Bronchial epithelial cell (primary cell): ENCODE measurements around the gene TMEM107. TPM values are rescaled to one million over a fixed set of nuclear protein-coding genes. Genes with fewer than 3 reads are reported as not detected.

ENCODE experiments used
- DNase-seq: peaks from one replicate; pipeline ENCODE4 v3.0.0-alpha.2; 2010; ENCODE audit warnings: low read depth
- FAIRE-seq: peaks from 2 replicates; lab custom pipeline; 2011; peaks lifted over from hg19 to GRCh38; lab: Jason Lieb, UNC
- H3K27me3 ChIP-seq: 2 replicates; pipeline ENCODE4 v1.5.1; 2011; ENCODE audit warnings: low read length; ENCODE audit not compliant: control insufficient read depth, insufficient read depth
- H3K36me3 ChIP-seq: 2 replicates; pipeline ENCODE4 v1.5.1; 2011; ENCODE audit warnings: low read length; ENCODE audit not compliant: control insufficient read depth, insufficient read depth
- H3K4me3 ChIP-seq: 2 replicates; pipeline ENCODE4 v1.5.1; 2011; ENCODE audit warnings: mild to moderate bottlenecking, low read depth, low read length, control low read depth
- total RNA-seq: library from RNA; depleted of rRNA; stranded (reverse); fragments of >200 nt; gene quantifications from 2 replicates; pipeline ENCODE4 v1.2.1, GENCODE V29; 2014
- TF ChIP-seq, protein P1 (sequence below): IDR thresholded peaks from 2 replicates; pipeline ENCODE4 v1.5.1; 2011; ENCODE audit warnings: mild to moderate bottlenecking, moderate library complexity, low read length, control low read depth, inconsistent platforms; ENCODE audit not compliant: insufficient read depth, severe bottlenecking

TMEM107 gene
- 20.2 and 24.2 TPM in 2 replicates for total RNA-seq

DNA sequence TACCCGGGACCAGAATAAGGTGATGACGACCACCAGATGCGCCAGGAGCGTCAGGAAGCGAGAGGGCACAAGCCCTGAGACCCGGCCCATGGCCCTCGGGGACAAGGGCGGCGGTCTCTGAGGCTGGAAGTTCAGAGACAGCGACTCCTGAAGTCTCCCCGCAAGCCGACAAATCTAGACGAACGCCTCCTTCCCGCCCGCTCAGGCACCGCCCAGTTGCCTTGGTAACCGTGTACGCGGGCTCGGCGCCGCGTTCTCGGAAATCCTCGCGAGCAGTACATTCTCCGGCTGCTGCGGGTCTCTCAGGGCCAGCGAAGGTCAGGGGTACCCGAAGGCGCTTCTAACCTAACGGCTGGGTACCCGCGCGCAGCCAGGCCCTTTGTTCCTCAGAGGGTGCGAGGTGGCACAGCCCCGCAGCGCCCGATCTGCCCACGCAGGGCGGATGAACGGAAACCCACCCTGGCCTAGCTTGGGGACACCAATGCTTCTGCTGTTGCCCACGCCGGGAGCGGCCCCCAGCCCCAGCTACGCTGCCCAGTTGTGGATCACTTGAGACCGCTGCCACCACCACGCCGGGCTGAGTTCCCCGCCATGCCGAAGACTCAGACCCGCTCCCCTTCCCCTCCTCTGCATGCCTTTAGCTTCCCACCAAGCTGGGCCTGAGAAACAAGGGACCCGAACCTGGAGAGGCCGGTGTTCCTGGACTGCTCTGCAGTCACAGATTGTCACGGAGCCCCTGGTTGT, at the start of gene TMEM107:
Gene TMEM107 (minus strand): TSS at position 184 of the 744 bp plus-strand sequence. CDS start 94 bp downstream, at position 90.
- no peaks in the 10 kb centered on the region for H3K36me3 ChIP-seq
- peak; percentile 77 for DNase-seq
- H3K4me3 ChIP-seq: peak within 1 kb of the TSS; percentile 63
- no peaks in the 10 kb centered on the region for H3K27me3 ChIP-seq
- FAIRE-seq: no peak
- TF ChIP-seq, protein P1, sequence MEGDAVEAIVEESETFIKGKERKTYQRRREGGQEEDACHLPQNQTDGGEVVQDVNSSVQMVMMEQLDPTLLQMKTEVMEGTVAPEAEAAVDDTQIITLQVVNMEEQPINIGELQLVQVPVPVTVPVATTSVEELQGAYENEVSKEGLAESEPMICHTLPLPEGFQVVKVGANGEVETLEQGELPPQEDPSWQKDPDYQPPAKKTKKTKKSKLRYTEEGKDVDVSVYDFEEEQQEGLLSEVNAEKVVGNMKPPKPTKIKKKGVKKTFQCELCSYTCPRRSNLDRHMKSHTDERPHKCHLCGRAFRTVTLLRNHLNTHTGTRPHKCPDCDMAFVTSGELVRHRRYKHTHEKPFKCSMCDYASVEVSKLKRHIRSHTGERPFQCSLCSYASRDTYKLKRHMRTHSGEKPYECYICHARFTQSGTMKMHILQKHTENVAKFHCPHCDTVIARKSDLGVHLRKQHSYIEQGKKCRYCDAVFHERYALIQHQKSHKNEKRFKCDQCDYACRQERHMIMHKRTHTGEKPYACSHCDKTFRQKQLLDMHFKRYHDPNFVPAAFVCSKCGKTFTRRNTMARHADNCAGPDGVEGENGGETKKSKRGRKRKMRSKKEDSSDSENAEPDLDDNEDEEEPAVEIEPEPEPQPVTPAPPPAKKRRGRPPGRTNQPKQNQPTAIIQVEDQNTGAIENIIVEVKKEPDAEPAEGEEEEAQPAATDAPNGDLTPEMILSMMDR: peak; percentile 22

DNA sequence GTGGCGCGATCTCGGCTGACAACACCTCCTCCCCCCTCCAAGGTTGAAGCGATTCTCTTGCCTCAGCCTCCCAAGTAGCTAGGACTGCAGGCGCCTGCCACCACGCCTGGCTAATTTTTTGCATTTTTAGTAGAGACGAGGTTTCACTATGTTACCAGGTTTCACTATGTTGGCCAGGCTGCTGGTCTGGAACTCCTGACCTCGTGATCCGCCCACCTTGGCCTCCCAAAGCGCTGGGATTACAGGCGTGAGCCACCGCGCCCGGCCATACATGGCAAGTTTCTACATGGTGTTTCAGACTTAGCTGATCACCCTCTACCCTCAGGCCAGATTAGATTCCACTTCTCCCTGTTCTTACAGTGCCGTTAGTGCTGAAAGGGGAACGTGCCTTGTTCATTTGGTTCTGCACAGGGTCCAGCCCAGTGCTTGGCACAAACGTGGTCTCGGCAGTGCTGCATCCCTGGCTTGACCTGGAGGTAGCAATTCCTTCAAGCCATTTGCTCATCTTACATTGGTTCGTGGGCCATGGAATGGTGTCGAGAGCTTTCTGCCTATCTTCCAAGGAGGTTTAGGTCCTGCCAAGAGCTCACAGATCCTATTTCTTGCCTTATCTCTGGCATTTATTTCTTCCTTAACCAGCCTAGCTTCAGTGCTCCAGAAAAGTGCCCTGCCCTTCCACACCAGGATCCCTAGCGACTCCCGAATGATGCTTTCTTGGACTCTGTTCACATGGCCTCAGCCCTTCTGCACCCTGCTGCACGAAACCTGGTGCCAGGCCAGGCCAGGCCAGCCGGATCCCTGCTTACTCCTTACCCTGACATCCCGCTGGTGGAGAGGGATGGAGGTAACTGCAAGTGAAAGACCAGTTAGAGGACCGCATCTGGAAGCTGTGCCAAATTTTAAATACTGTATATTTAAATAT, 49.0 kb upstream of the TMEM107 start:
- peaks cover 14% of the 10 kb centered on the region for H3K36me3 ChIP-seq
- DNase-seq (no peak), FAIRE-seq (no peak)
- TF ChIP-seq, protein P1: no peak
- no peak overlapping the region for H3K4me3 ChIP-seq
- no peaks in the 10 kb centered on the region for H3K27me3 ChIP-seq

DNA sequence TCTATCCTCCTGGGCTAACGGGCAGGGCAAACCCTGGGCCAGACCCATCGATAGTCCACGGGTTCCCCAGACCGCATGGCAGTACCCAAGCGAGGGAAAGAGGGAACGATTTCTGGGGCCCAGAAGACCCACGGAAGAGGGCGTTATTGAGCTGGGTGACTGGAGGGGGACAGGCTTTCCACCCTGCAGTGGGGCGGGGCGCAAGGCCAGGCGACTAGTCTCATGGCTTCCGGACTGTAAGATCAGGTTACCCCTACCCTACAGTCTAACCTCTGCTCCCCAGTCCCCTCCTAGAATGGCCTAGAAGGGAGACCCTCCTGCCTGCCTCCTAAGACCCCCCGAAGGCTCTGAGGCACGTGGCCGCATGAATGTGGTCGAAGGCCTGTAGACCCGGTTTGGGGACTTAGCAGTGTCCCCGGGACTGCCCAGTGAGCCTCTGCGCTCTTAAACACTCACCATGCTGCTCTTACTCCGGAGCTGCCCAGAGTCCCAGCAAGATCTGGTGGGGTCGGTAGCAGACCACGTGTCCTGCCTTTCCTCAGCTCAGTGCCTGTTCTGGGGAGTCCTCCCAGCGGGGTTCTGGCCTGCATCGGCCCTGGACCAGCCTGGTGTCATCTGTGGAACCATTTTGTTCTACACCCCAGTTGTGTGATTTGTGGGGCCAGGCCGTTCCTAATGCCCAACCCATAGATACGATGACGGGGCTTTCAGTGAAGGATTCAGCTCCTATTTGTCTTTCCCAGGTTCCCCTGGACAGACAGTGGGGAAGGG, 47.4 kb upstream of the TMEM107 start:
- H3K36me3 ChIP-seq: peaks cover 3% of the 10 kb centered on the region
- DNase-seq (peak; percentile 33), FAIRE-seq (no peak)
- H3K27me3 ChIP-seq: no peaks in the 10 kb centered on the region
- TF ChIP-seq, protein P1: peak; percentile 16
- peak overlapping the region; percentile 64 for H3K4me3 ChIP-seq

DNA sequence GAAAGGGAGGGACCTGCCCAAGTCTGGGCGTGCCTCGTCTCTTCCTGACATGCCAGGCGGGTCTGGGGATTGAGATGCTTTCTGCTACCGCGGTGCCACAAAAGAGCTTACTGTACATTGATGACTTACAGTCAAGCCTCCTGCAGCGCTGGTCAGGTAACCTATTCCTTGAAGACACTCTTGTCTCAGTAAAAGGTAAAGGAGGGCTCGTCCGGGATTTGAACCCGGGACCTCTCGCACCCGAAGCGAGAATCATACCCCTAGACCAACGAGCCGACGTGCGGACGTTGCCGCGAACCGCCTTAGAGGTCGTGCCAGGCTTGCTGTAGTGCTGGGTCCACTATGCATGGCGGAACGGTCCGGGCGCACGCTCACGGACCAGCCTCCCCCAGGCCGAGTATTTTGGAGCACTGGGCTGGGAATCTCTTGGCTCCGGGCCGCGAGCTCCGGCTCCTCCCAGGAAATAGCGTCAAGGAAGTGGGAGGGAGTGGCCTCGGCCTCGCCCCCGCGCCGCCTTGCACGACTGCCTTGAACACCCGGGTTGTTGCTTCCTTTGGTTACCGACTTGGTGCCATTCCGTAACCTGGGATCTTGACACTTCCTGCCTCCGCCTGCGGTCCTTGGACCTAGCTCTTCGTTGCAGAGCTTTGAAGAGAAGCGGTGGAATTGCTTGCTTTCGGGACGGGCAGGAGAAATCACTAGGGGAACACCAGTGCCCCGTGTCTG, 46.6 kb upstream of the TMEM107 start:
- peak overlapping the region; percentile 64 for H3K4me3 ChIP-seq
- TF ChIP-seq, protein P1: no peak
- FAIRE-seq (no peak), DNase-seq (peak; percentile 89)
- no peaks in the 10 kb centered on the region for H3K27me3 ChIP-seq
- H3K36me3 ChIP-seq: no peaks in the 10 kb centered on the region

DNA sequence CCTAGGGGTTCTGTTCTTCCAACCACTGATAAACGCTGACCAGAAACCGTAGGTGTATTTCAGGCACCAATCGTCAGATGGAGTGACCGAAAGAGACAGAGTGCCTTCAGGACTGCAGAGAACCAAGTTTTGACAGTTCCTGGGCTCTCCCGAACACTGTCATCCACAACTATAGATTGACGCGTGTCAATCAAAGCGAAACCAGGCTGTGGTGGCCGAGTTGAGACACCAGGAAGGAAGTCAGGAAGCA, 46.1 kb upstream of the TMEM107 start:
- no peak for DNase-seq
- Histone ChIP-seq H3K36me3 (no peaks in the 10 kb centered on the region), H3K4me3 (peak overlapping the region; percentile 64), H3K27me3 (no peaks in the 10 kb centered on the region)
- TF ChIP-seq, protein P1: no peak
- FAIRE-seq: no peak
